IMR-90 (cell line): ENCODE data around the gene AGAP1. TPM values are rescaled to one million over a fixed set of nuclear protein-coding genes. Genes with fewer than 3 reads are reported as not detected.

Source experiments
- ATAC-seq: fragments of 200-7000 bp; cut with Tn5 transposase; 2 replicates; pipeline ENCODE4 v1.9.1; 2020; ENCODE audit warnings: low read depth, mild to moderate bottlenecking, moderate library complexity
- BruUV-seq: library from RNA; stranded (reverse); fragments of 400-500 nt; replicated peaks from 2 replicates; lab custom pipeline; 2021; lab: Mats Ljungman, UMichigan
- CTCF ChIA-PET: fragments of 300-600 bp; formaldehyde crosslinking; extraction: SDS; loops from one replicate; lab custom pipeline; 2021; ENCODE audit warnings: antibody characterized with exemption; lab: Yijun Ruan, JAX
- POLR2A ChIA-PET: fragments of 300-600 bp; sonication (Branson Sonifier 250); formaldehyde crosslinking; loops from one replicate; lab custom pipeline; 2022; ENCODE audit warnings: antibody characterized with exemption; ENCODE audit not compliant: unreplicated experiment; lab: Charles Lee
- DNase-seq: peaks from one replicate; pipeline ENCODE4 v3.0.0; 2013
- H2AFZ ChIP-seq: replicated peaks from 2 replicates; pipeline ENCODE3; 2013; ENCODE audit warnings: low read length, mild to moderate bottlenecking; ENCODE audit not compliant: poor library complexity
- H2AK5ac ChIP-seq: 2 replicates; pipeline ENCODE4 v1.6.1; 2013; ENCODE audit warnings: low read depth, low read length, inconsistent platforms
- H2AK9ac ChIP-seq: replicated peaks from 2 replicates; pipeline ENCODE3; 2013; ENCODE audit warnings: mild to moderate bottlenecking, low read depth, low read length, moderate library complexity; ENCODE audit not compliant: poor library complexity
- H2BK120ac ChIP-seq: 2 replicates; pipeline ENCODE4 v1.6.1; 2013; ENCODE audit warnings: low read depth, low read length, inconsistent platforms
- H2BK15ac ChIP-seq: 3 replicates; pipeline ENCODE4 v1.6.1; 2013; ENCODE audit warnings: low read depth, low read length, inconsistent platforms
- H2BK20ac ChIP-seq: 2 replicates; pipeline ENCODE4 v1.6.1; 2013; ENCODE audit warnings: low read depth, mild to moderate bottlenecking, inconsistent platforms, low read length, moderate library complexity
- H2BK5ac ChIP-seq: 2 replicates; pipeline ENCODE4 v1.6.1; 2013; ENCODE audit warnings: mild to moderate bottlenecking, low read depth, low read length, inconsistent platforms; ENCODE audit not compliant: poor library complexity, severe bottlenecking
- H3K14ac ChIP-seq: replicated peaks from 2 replicates; pipeline ENCODE4 v1.6.1; 2013; ENCODE audit warnings: low read depth, low read length, inconsistent platforms
- H3K18ac ChIP-seq: 2 replicates; pipeline ENCODE4 v1.6.1; 2013; ENCODE audit warnings: low read depth, low read length, control low read depth
- H3K23ac ChIP-seq: 2 replicates; pipeline ENCODE4 v1.6.1; 2013; ENCODE audit warnings: low read depth, low read length, inconsistent platforms
- H3K27ac ChIP-seq: 2 replicates; pipeline ENCODE4 v1.5.1; 2013; ENCODE audit warnings: mild to moderate bottlenecking, control low read depth, low read length; ENCODE audit not compliant: insufficient read depth
- H3K27me3 ChIP-seq: 2 replicates; pipeline ENCODE4 v1.6.1; 2013; ENCODE audit warnings: low read length; ENCODE audit not compliant: control insufficient read depth, insufficient read depth
- H3K36me3 ChIP-seq: 2 replicates; pipeline ENCODE4 v1.6.1; 2013; ENCODE audit warnings: low read length, mixed read lengths; ENCODE audit not compliant: control insufficient read depth, insufficient read depth
- H3K4ac ChIP-seq: 2 replicates; pipeline ENCODE4 v1.6.1; 2013; ENCODE audit warnings: low read depth, low read length, inconsistent platforms
- H3K4me1 ChIP-seq: 2 replicates; pipeline ENCODE4 v1.6.1; 2013; ENCODE audit warnings: low read length, mixed read lengths; ENCODE audit not compliant: control insufficient read depth, insufficient read depth
- H3K4me2 ChIP-seq: 2 replicates; pipeline ENCODE4 v1.6.1; 2013; ENCODE audit warnings: low read depth, mild to moderate bottlenecking, control low read depth, low read length, moderate library complexity
- H3K4me3 ChIP-seq: 2 replicates; pipeline ENCODE4 v1.5.1; 2013; ENCODE audit warnings: low read depth, mild to moderate bottlenecking, control low read depth, low read length, moderate library complexity; ENCODE audit not compliant: insufficient read depth
- H3K56ac ChIP-seq: 2 replicates; pipeline ENCODE4 v1.6.1; 2013; ENCODE audit warnings: low read length, inconsistent platforms; ENCODE audit not compliant: insufficient read depth; ENCODE audit errors: extremely low read depth
- H3K79me1 ChIP-seq, 2 experiments: 2 replicates each; pipeline ENCODE4 v1.6.1; 2013; ENCODE audit warnings: low read length in 2 of 2, inconsistent platforms in 1 of 2, low read depth in 1 of 2
- H3K9ac ChIP-seq: 2 replicates; pipeline ENCODE4 v1.6.1; 2013; ENCODE audit warnings: low read depth, low read length, control low read depth
- H3K9me1 ChIP-seq: 2 replicates; pipeline ENCODE4 v1.6.1; 2013; ENCODE audit warnings: low read length, inconsistent platforms; ENCODE audit not compliant: insufficient read depth
- H3K9me3 ChIP-seq: 2 replicates; pipeline ENCODE4 v1.6.1; 2013; ENCODE audit warnings: low read length; ENCODE audit not compliant: control insufficient read depth, insufficient read depth
- H4K20me1 ChIP-seq: 2 replicates; pipeline ENCODE4 v1.6.1; 2013; ENCODE audit warnings: low read length, inconsistent platforms; ENCODE audit not compliant: insufficient read depth
- H4K5ac ChIP-seq: 2 replicates; pipeline ENCODE4 v1.6.1; 2013; ENCODE audit warnings: mild to moderate bottlenecking, low read depth, low read length, control low read depth
- H4K8ac ChIP-seq, 2 experiments: 2 replicates each; pipeline ENCODE4 v1.6.1; 2013; ENCODE audit warnings: low read depth in 2 of 2, low read length in 2 of 2, control low read depth in 1 of 2, inconsistent platforms in 1 of 2
- H4K91ac ChIP-seq: 2 replicates; pipeline ENCODE4 v1.6.1; 2013; ENCODE audit warnings: low read depth, low read length, inconsistent platforms; ENCODE audit not compliant: insufficient read depth
- CEBPB ChIP-seq: IDR thresholded peaks from 2 replicates; pipeline ENCODE4 v1.6.1; 2012; ENCODE audit warnings: low read depth, low read length, improper control_type of control experiment
- CHD1 ChIP-seq: IDR thresholded peaks from 2 replicates; pipeline ENCODE4 v1.6.1; 2012; ENCODE audit warnings: low read depth, low read length, improper control_type of control experiment
- CTCF ChIP-seq: conservative IDR thresholded peaks from 2 replicates; pipeline ENCODE4 v1.5.1; 2012; ENCODE audit warnings: mild to moderate bottlenecking, low read depth, low read length, improper control_type of control experiment
- ELK1 ChIP-seq: fragments of 150-350 bp; IDR thresholded peaks from 2 replicates; pipeline ENCODE4 v1.6.1; 2016; ENCODE audit warnings: low read depth, mild to moderate bottlenecking, low read length, moderate library complexity, borderline replicate concordance
- MAFK ChIP-seq: IDR thresholded peaks from 2 replicates; pipeline ENCODE4 v1.6.1; 2012; ENCODE audit warnings: low read depth, low read length, improper control_type of control experiment
- MXI1 ChIP-seq: IDR thresholded peaks from 2 replicates; pipeline ENCODE4 v1.6.1; 2012; ENCODE audit warnings: low read depth, mild to moderate bottlenecking, low read length, moderate library complexity, borderline replicate concordance
- NFE2L2 ChIP-seq: fragments of 150-350 bp; IDR thresholded peaks from 2 replicates; pipeline ENCODE4 v1.6.1; 2016; ENCODE audit warnings: low read depth, mild to moderate bottlenecking, low read length
- POLR2A ChIP-seq: IDR thresholded peaks from 2 replicates; pipeline ENCODE4 v1.6.1; 2012; ENCODE audit warnings: mild to moderate bottlenecking, low read depth, low read length
- RAD21 ChIP-seq: IDR thresholded peaks from 2 replicates; pipeline ENCODE4 v1.6.1; 2012; ENCODE audit warnings: low read length, improper control_type of control experiment
- RCOR1 ChIP-seq: IDR thresholded peaks from 2 replicates; pipeline ENCODE4 v1.6.1; 2012; ENCODE audit warnings: mild to moderate bottlenecking, low read length, improper control_type of control experiment; ENCODE audit not compliant: insufficient replicate concordance
- RFX5 ChIP-seq: IDR thresholded peaks from 2 replicates; pipeline ENCODE4 v1.8.0; 2012; ENCODE audit warnings: low read depth, mild to moderate bottlenecking, low read length, moderate library complexity
- SMC3 ChIP-seq: fragments of 150-350 bp; IDR thresholded peaks from 2 replicates; pipeline ENCODE4 v1.6.1; 2016; ENCODE audit warnings: low read depth, mild to moderate bottlenecking, antibody characterized with exemption, low read length, moderate library complexity
- USF2 ChIP-seq: fragments of 150-350 bp; IDR thresholded peaks from 2 replicates; pipeline ENCODE4 v1.6.1; 2017; ENCODE audit warnings: mild to moderate bottlenecking, antibody characterized with exemption, low read length, low read depth
- WGBS, 2 experiments: methylation state at CpG; one replicate each; pipeline versions ENCODE4 v1.1.5 to v1.1.7; 2013; ENCODE audit warnings: missing lambda C conversion rate in 2 of 2; ENCODE audit not compliant: insufficient read length in 1 of 2; ENCODE audit errors: extremely low coverage in 2 of 2; 5-methylcytosine and 5-hydroxymethylcytosine counted together
- dilution Hi-C: fragments of 300-500 bp; cut with HindIII; formaldehyde crosslinking; loops from one replicate; pipeline ENCODE4 v1.14.3; 2018; ENCODE audit warnings: low sequenced_read_pairs; ENCODE audit not compliant: unreplicated experiment
- in situ Hi-C: fragments of 300-500 bp; cut with MboI; formaldehyde crosslinking; loops from 3 replicates; pipeline ENCODE4 v1.14.3; 2019; ENCODE audit warnings: low sequenced_read_pairs, inconsistent platforms, mixed read lengths
- intact Hi-C: fragments of 100-400 bp; cut with micrococcal nuclease; formaldehyde crosslinking; loops from 2 replicates; pipeline ENCODE4 v1.10.0; 2022
- polyA plus RNA-seq, 3 experiments: library from polyadenylated mRNA; depleted of rRNA; stranded (reverse); fragments of >200 nt; gene quantifications; 2 replicates each; pipeline ENCODE4 v1.2.3, GENCODE V29; 2012; ENCODE audit warnings: low replicate concordance in 1 of 3
- total RNA-seq: library from RNA; depleted of rRNA; stranded (reverse); fragments of >200 nt; gene quantifications from 2 replicates; pipeline ENCODE4 v1.2.3, GENCODE V29; 2012

Gene AGAP1
- total and polyA plus RNA-seq, 2 of the 4 experiments (the other 2 are of a cell fraction): 15.1 to 16.4 TPM

GRCh38 chr2:235810846-235811245, 317.0 kb downstream of the AGAP1 start:
- 98% methylated on average over 4 of the region's 10 CpGs; no CpG with 5 or more reads in 1 of the 2 experiments for WGBS, 2 experiments
- Histone ChIP-seq H2BK5ac (no peak overlapping the region), H3K4me1 (no peaks in the 10 kb centered on the region; the same call in 1 of the 2 replicates), H2AFZ (no peak overlapping the region), H3K79me1 (peaks cover 0 to 4% of the 10 kb centered on the region in 2 experiments; a peak in 1 of 4 replicates), H3K23ac (no peak overlapping the region), H3K27ac (no peak overlapping the region), H3K27me3 (no peaks in the 10 kb centered on the region), H4K20me1 (no peaks in the 10 kb centered on the region), H4K8ac (no peak overlapping the region), H2BK120ac (no peak overlapping the region; the same call in 1 of the 2 replicates), H3K4ac (no peak overlapping the region; the same call in 1 of the 2 replicates), H4K5ac (no peak overlapping the region), H3K36me3 (peaks cover 28% of the 10 kb centered on the region), H2AK5ac (no peak overlapping the region), H2AK9ac (no peak overlapping the region), H3K4me3 (no peak overlapping the region), H3K14ac (no peak overlapping the region), H3K4me2 (no peak overlapping the region), H3K56ac (no peak overlapping the region), H3K9me1 (peaks cover 4% of the 10 kb centered on the region; the same call in 1 of the 2 replicates), H2BK20ac (no peak overlapping the region), H4K91ac (no peak overlapping the region), H3K9me3 (no peaks in the 10 kb centered on the region), H3K9ac (no peak overlapping the region), H3K18ac (no peak overlapping the region), H2BK15ac (no peak overlapping the region)
- CTCF ChIA-PET: interaction anchor here (0.5 kb wide), 1 partner anchor 148 kb away, joined by 3 read pairs; no protein-coding TSS in a partner anchor
- DNase-seq: no peak
- dilution Hi-C loops: no loop called here
- in situ Hi-C loops: no loop called here
- TF ChIP-seq MXI1 (no peak), MAFK (no peak), CEBPB (no peak), CHD1 (no peak), RCOR1 (no peak), RFX5 (no peak), POLR2A (no peak), RAD21 (no peak), SMC3 (no peak), ELK1 (no peak), USF2 (no peak), CTCF (no peak), NFE2L2 (no peak)
- intact Hi-C loops: no loop called here
- ATAC-seq: no peak
- BruUV-seq: no TSS peak
- POLR2A ChIA-PET: no interaction called here
